A549 treated with CORT108297 at 1 μM for 4 hours (cell line): ENCODE measurements around the gene KATNBL1. TPM values are rescaled to one million over a fixed set of nuclear protein-coding genes. Genes with fewer than 3 reads are reported as not detected.

Experiments
- total RNA-seq: library from RNA; stranded (reverse); fragments of 200-300 nt; extraction: Qiagen RNA extraction; gene quantifications from 5 replicates; pipeline ENCODE4 v1.2.3, GENCODE V29; 2022

KATNBL1 gene
- total RNA-seq = 29.1 to 41.6 TPM (median 33.1 TPM) in 5 replicates

DNA sequence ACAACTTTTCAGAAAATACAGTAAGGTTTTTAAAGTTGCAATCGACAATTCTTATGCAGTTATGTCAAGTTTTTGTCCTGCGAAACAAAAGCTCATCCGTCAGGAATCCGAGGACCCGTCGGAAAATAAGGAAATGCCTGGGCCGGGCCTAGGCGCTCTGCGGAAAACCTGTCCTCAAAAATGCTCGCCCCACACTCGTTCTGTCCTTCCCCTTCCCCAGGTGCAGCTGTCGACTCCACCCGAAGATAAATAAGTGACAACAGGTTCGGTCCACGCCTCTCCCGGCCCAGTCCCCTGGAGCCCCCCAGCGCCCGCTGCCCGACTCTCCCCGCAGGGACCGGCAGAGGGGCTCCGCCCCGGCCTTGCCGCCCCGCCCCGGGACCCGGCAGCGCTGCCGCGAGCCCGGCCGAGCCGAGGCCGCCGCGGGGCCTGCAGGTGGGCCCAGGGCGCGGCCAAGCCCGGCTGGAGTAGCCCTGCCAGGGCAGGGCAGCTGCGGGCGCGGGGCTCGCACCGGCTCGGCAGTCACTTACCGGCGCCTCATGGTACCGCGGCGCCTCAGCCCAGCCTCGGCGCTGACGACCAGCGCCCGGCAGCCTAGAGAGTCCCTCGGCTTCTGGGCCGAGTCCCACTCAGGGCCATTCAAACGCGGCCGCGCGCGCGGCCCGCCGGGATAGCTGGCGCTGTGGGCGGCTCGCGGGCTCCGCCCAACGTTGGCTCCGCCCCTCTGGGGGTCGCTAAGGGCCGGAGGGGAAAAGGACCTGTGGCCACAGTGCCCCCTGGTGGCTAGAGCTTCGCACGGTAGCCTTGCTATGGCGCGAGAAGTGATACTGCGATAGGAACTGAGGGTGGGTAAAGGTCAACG is at the start of gene KATNBL1:
TSS of gene KATNBL1 (minus strand) at position 676 of the 862 bp plus-strand sequence. CDS start 46,420 bp downstream, outside the sequence.

GRCh38 chr15:34101366-34102174 is 108.3 kb downstream of the KATNBL1 start, which contains the start of the genes EMC7 and PGBD4:
Gene EMC7 (minus strand): TSS chr15:34101862. CDS start chr15:34101839, 23 bp downstream.
Gene PGBD4 (plus strand): TSS chr15:34102083. CDS start chr15:34102532, 449 bp downstream.

Other genes with a start within 250 kb of the KATNBL1 start
- 0.02 TPM in 3 of 5 replicates, not detected in the others for gene CHRM5, start 241.6 kb downstream of the KATNBL1 start, total RNA-seq
- 19.9 to 23.6 TPM (median 21.9 TPM) in 5 replicates for gene AVEN, start 170.9 kb downstream of the KATNBL1 start, total RNA-seq
- 135 to 153 TPM (median 141 TPM) in 5 replicates for gene EMC7, start 108.2 kb downstream of the KATNBL1 start, total RNA-seq
- 1.2 to 1.6 TPM (median 1.5 TPM) in 5 replicates for gene PGBD4, start 108.0 kb downstream of the KATNBL1 start, total RNA-seq
- 196 to 214 TPM (median 199 TPM) in 5 replicates for gene EMC4, start 14.9 kb upstream of the KATNBL1 start, total RNA-seq
- 4.5 to 8.2 TPM (median 5.3 TPM) in 5 replicates for gene SLC12A6, start 127.7 kb upstream of the KATNBL1 start, total RNA-seq
- gene NOP10, start 133.0 kb upstream of the KATNBL1 start, total RNA-seq = 532 to 604 TPM (median 553 TPM) in 5 replicates
- gene NUTM1, start 133.2 kb upstream of the KATNBL1 start, total RNA-seq = not detected in 5 replicates
- gene LPCAT4, start 157.1 kb upstream of the KATNBL1 start, total RNA-seq = 47.2 to 67.3 TPM (median 63.6 TPM) in 5 replicates
- gene GOLGA8A, start 227.7 kb upstream of the KATNBL1 start, total RNA-seq = 4.7 to 10.2 TPM (median 8.4 TPM) in 5 replicates